ENCODE measurements around the gene ATP5IF1. TPM values are rescaled to one million over a fixed set of nuclear protein-coding genes. Genes with fewer than 3 reads are reported as not detected.

ATP5IF1 gene
- total and polyA plus RNA-seq, 2 of the 8 experiments (the other 6 are each of a cell fraction or from before 2014, with no cell fraction given), result 198 to 242 TPM

DNA sequence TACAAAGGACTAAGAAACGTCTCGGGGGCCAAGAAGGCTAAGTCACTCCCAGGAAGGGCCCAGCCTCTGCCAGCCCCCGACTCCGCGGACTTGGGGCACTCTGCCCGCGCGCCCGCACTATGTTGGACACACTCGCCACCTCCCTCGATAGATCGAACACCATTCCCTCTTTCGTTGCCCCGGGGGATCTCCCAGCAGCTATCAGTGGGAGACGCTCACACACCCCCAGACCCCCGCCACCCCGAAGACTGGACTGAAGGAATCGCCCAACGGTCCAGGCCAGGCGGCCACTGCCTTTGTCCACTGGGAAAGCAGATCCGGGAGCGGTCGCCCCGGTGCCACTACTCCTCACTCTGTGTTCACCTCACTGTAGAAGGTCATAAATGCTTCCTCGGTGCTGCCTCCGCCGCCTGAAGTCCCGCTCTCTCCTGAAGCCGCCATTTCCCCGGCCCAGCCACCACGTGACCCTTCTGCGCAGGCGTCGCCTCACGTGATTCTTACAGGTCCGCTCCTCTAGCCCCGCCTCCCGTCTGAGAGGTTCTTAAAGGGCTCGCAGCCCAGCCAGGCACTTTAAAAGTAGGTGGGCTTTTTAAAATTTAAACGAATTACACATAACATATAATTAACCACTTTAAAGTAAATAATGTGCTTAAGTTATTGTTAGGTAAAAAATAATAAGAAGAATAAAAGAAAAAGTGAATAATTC, 3.2 kb upstream of the ATP5IF1 start, which contains the start of gene DNAJC8:
Gene DNAJC8 (minus strand): TSS at position 472 of the 706 bp plus-strand sequence. CDS start 31 bp downstream, at position 441.
- Histone ChIP-seq H2BK120ac (replicated peaks; ENCODE audit: low read depth, low read length) (no peak within 1 kb of the TSS), H3K4me2 (ENCODE audit: insufficient read depth in 1 of 2, low read depth in 2 of 2, low read length in 2 of 2) (peak within 1 kb of the TSS; percentile 90 to 93), H3K4me1 (replicated peaks in 1 of 4; ENCODE audit: control insufficient read depth in 3 of 4, insufficient read depth in 4 of 4, low read length in 3 of 4) (peaks cover 0 to 4% (median 4%) of the 10 kb centered on the region in 4 experiments; a peak in 4 of 7 replicates), H3K79me2 (ENCODE audit: control insufficient read depth in 1 of 2, insufficient read depth in 2 of 2, low read length in 2 of 2) (peaks cover 15 to 53% of the 10 kb centered on the region in 2 experiments), H3K23ac (ENCODE audit: insufficient read length) (no peak within 1 kb of the TSS), H3K9ac (replicated peaks in 1 of 4; ENCODE audit: extremely low read depth in 1 of 4, low read depth in 3 of 4, low read length in 3 of 4) (peak within 1 kb of the TSS; percentile 85 to 93 (median 90)), H4K5ac (ENCODE audit: insufficient read length, low read depth, low read length) (peak within 1 kb of the TSS; percentile 69), H2BK15ac (ENCODE audit: low read length) (no peak within 1 kb of the TSS), H3K18ac (ENCODE audit: extremely low read depth, low read length) (peak within 1 kb of the TSS; percentile 75; the same call in 1 of the 2 replicates), H2BK12ac (ENCODE audit: low read depth, low read length) (no peak within 1 kb of the TSS), H3K27ac (ENCODE audit: low read depth, low read length) (peak within 1 kb of the TSS; percentile 62), H3K23me2 (ENCODE audit: low read depth, low read length) (peaks cover 11% of the 10 kb centered on the region; the same call in 1 of the 2 replicates), H4K20me1 (replicated peaks in 1 of 2; ENCODE audit: control insufficient read depth in 1 of 2, insufficient read depth in 2 of 2, low read length in 2 of 2) (no peaks in the 10 kb centered on the region), H2BK20ac (ENCODE audit: low read length) (no peak within 1 kb of the TSS), H2BK5ac (ENCODE audit: low read depth, low read length) (peak within 1 kb of the TSS; percentile 87), H3K4ac (replicated peaks; ENCODE audit: insufficient read length, low read depth, low read length) (no peak within 1 kb of the TSS), H3K4me3 (ENCODE audit: extremely low read depth in 1 of 4, insufficient read depth in 2 of 4, low read depth in 3 of 4, low read length in 4 of 4) (peak within 1 kb of the TSS; percentile 86 to 97 (median 96)), H3K79me1 (ENCODE audit: low read depth, low read length) (peaks cover 12% of the 10 kb centered on the region), H2AK5ac (ENCODE audit: low read depth, low read length) (no peak within 1 kb of the TSS), H3K9me3 (ENCODE audit: insufficient read depth in 2 of 2, low read depth in 1 of 2, low read length in 1 of 2) (no peaks in the 10 kb centered on the region), H4K8ac (ENCODE audit: extremely low read depth, insufficient read depth, low read length) (peak within 1 kb of the TSS; percentile 98), H3K36me3 (ENCODE audit: control insufficient read depth in 2 of 4, insufficient read depth in 4 of 4, low read length in 3 of 4) (peaks cover 6 to 20% (median 16%) of the 10 kb centered on the region in 4 experiments; a peak in 7 of 8 replicates), H3K27me3 (replicated peaks in 1 of 4; ENCODE audit: control insufficient read depth in 3 of 4, extremely low read depth in 1 of 4, insufficient read depth in 3 of 4, low read length in 3 of 4) (no peaks in the 10 kb centered on the region), H3K56ac (replicated peaks; ENCODE audit: insufficient read length, low read depth, low read length) (peak within 1 kb of the TSS; percentile 9), H2AFZ (ENCODE audit: low read length) (peak within 1 kb of the TSS; percentile 15; the same call in 1 of the 2 replicates), H4K91ac (replicated peaks; ENCODE audit: insufficient read length, low read length) (no peak within 1 kb of the TSS), H3K14ac (ENCODE audit: insufficient read length) (no peak within 1 kb of the TSS)
- WGBS, 2 experiments (ENCODE audit: extremely low coverage in 1 of 2, insufficient coverage in 1 of 2, insufficient read length in 1 of 2, insufficient replicate concordance in 2 of 2, low coverage in 1 of 2, low lambda C conversion rate in 2 of 2, missing lambda C conversion rate in 1 of 2), result 4% methylated on average over 40 of the region's 40 CpGs; no CpG with 5 or more reads in 1 of the 2 experiments
- ChIA-PET POLR2A (ENCODE audit: partially characterized antibody) (interaction anchor here (0.6 to 9.1 kb wide), 8 partner anchors 11 to 707 kb away, joined by 3 to 116 read pairs (median 3); partner anchors contain the start of gene SESN2), CTCF (ENCODE audit: partially characterized antibody) (interaction anchor here (0.6 to 2.5 kb wide), 4 partner anchors 10 to 563 kb away, joined by 3 to 9 read pairs (median 3); no protein-coding TSS in a partner anchor)
- peak in 1 of 2 experiments; percentile 91 for DNase-seq (ENCODE audit: low read depth in 1 of 2, low spot score in 2 of 2)
- no peak for FAIRE-seq
- no peak for TF ChIP-seq EZH2 (IDR thresholded peaks at IDR 0.05; ENCODE audit: low read depth, low read length, severe bottlenecking)
- no peak for TF ChIP-seq TEAD4 (IDR thresholded peaks at IDR 0.05; ENCODE audit: low read depth, low read length)
- TF ChIP-seq SUZ12 (IDR thresholded peaks at IDR 0.05; ENCODE audit: low read length), result no peak
- no peak for TF ChIP-seq RFX5 (IDR thresholded peaks at IDR 0.05; ENCODE audit: borderline replicate concordance, low read depth, low read length)
- 0 out of 2 replicates have a peak, but pooled peaks have one; percentile 70 for TF ChIP-seq RBBP5 (IDR thresholded peaks at IDR 0.05; ENCODE audit: borderline replicate concordance, low read depth, low read length)
- TF ChIP-seq NRF1 (IDR thresholded peaks at IDR 0.05; ENCODE audit: low read depth, low read length), result peak; percentile 47
- TF ChIP-seq SIN3A (conservative IDR thresholded peaks at IDR 0.05 in 1 of 2, IDR thresholded peaks at IDR 0.05 in 1 of 2; ENCODE audit: low read depth in 1 of 2, low read length in 2 of 2), result peak; percentile 85 to 86; a peak in 3 of 4 replicates
- TF ChIP-seq YY1 (IDR thresholded peaks at IDR 0.05; ENCODE audit: low read depth, low read length), result peak; percentile 97
- peak; percentile 87 for TF ChIP-seq POLR2AphosphoS5 (IDR thresholded peaks at IDR 0.05; ENCODE audit: low read depth, low read length)
- no peak for TF ChIP-seq CBX8 (IDR thresholded peaks at IDR 0.05; ENCODE audit: borderline replicate concordance, low read depth, low read length)
- TF ChIP-seq KDM5A (IDR thresholded peaks at IDR 0.05; ENCODE audit: low read length), result peak; percentile 98
- TF ChIP-seq ASH2L (IDR thresholded peaks at IDR 0.05; ENCODE audit: low read length), result peak; percentile 78

Measured in H1 (cell line).